H54 (cell line): ENCODE data around the gene ERBIN.
"Not testable (repeated sequence)": the region's sequence is repeated elsewhere in the genome, so short reads cannot be mapped to it uniquely, and the experiment has no call there.

ENCODE experiments used
- DNase-seq: peaks from one replicate; pipeline ENCODE4 v3.0.0; 2011; ENCODE audit warnings: low spot score, mixed read lengths; ENCODE audit not compliant: insufficient read length
- FAIRE-seq: peaks from 3 replicates; lab custom pipeline; 2011; peaks lifted over from hg19 to GRCh38; lab: Jason Lieb, UNC
- POLR2A ChIP-seq: IDR thresholded peaks from 2 replicates; pipeline ENCODE4 v1.6.1; 2011; ENCODE audit warnings: low read depth, mild to moderate bottlenecking, low read length

The ERBIN gene

GRCh38 chr5:65961633-65962032, 35.3 kb downstream of the ERBIN start:
- FAIRE-seq (peak; percentile 96), DNase-seq (peak; percentile 35)
- TF ChIP-seq POLR2A, result no peak

- DNase-seq (no peak), FAIRE-seq (peak; percentile 20)
- no peak for TF ChIP-seq POLR2A
Measured at GRCh38 chr5:65967288-65968066, 41.1 kb downstream of the ERBIN start.

GRCh38 chr5:65969539-65970393, 43.4 kb downstream of the ERBIN start:
- DNase-seq (no peak), FAIRE-seq (no peak)
- TF ChIP-seq POLR2A, result no peak

GRCh38 chr5:65970481-65971367, 44.3 kb downstream of the ERBIN start:
- peak; percentile 36 for FAIRE-seq
- no peak for DNase-seq
- TF ChIP-seq POLR2A, result no peak

GRCh38 chr5:65971643-65972042, 45.3 kb downstream of the ERBIN start:
- no peak for FAIRE-seq
- no peak for TF ChIP-seq POLR2A
- no peak for DNase-seq

- not testable (repeated sequence) for FAIRE-seq, DNase-seq
Measured at GRCh38 chr5:65972896-65973295, 46.5 kb downstream of the ERBIN start.

GRCh38 chr5:65978251-65978650, 51.9 kb downstream of the ERBIN start:
- FAIRE-seq (no peak), DNase-seq (no peak)
- no peak for TF ChIP-seq POLR2A

GRCh38 chr5:65981548-65981947, 55.2 kb downstream of the ERBIN start:
- TF ChIP-seq POLR2A, result no peak
- DNase-seq (no peak), FAIRE-seq (peak; percentile 6)

- FAIRE-seq (peak; percentile 11), DNase-seq (no peak)
- TF ChIP-seq POLR2A, result no peak
Measured at GRCh38 chr5:65981969-65982619, 55.7 kb downstream of the ERBIN start.

GRCh38 chr5:65982635-65983034, 56.3 kb downstream of the ERBIN start:
- no peak for DNase-seq
- FAIRE-seq, result no peak
- no peak for TF ChIP-seq POLR2A

- FAIRE-seq (no peak), DNase-seq (no peak)
- no peak for TF ChIP-seq POLR2A
Measured at GRCh38 chr5:65984098-65984885, 57.9 kb downstream of the ERBIN start.

- DNase-seq (peak; percentile 29), FAIRE-seq (peak; percentile 77)
- no peak for TF ChIP-seq POLR2A
Measured at GRCh38 chr5:65986050-65986451, 59.7 kb downstream of the ERBIN start.
